MCF 10A (cell line): Measurements from ENCODE around the gene DLL4. TPM values are rescaled to one million over a fixed set of nuclear protein-coding genes. Genes with fewer than 3 reads are reported as not detected.

Experiments
- BruUV-seq: library from RNA; stranded (reverse); fragments of 400-500 nt; replicated peaks from 2 replicates; lab custom pipeline; 2021; lab: Mats Ljungman, UMichigan
- CTCF ChIA-PET: fragments of 300-600 bp; sonication (Branson Sonifier 250); formaldehyde crosslinking; extraction: SDS; loops from one replicate; lab custom pipeline; 2021; ENCODE audit warnings: antibody characterized with exemption, inconsistent platforms; lab: Yijun Ruan, JAX
- POLR2A ChIA-PET: fragments of 300-600, 350-650 bp; sonication (Branson Sonifier 250); formaldehyde crosslinking; extraction: SDS; loops from one replicate; lab custom pipeline; 2020; ENCODE audit warnings: antibody characterized with exemption, inconsistent platforms; lab: Yijun Ruan, JAX
- DNase-seq: peaks from one replicate; pipeline ENCODE4 v3.0.0-alpha.2; 2018; ENCODE audit not compliant: unreplicated experiment
- H3K27ac Mint-ChIP-seq: one replicate; pipeline ENCODE4 v1.8.0; 2022; ENCODE audit warnings: mild to moderate bottlenecking, low read depth, mixed read lengths; ENCODE audit not compliant: unreplicated experiment
- H3K27me3 Mint-ChIP-seq: one replicate; pipeline ENCODE4 v1.8.0; 2022; ENCODE audit warnings: mixed read lengths; ENCODE audit not compliant: insufficient read depth, unreplicated experiment
- H3K36me3 Mint-ChIP-seq: one replicate; pipeline ENCODE4 v1.8.0; 2022; ENCODE audit warnings: mild to moderate bottlenecking, moderate library complexity, mixed read lengths; ENCODE audit not compliant: insufficient read depth, unreplicated experiment
- H3K4me1 Mint-ChIP-seq: one replicate; pipeline ENCODE4 v1.8.0; 2022; ENCODE audit warnings: mixed read lengths; ENCODE audit not compliant: insufficient read depth, unreplicated experiment
- H3K4me3 Mint-ChIP-seq: one replicate; pipeline ENCODE4 v1.8.0; 2022; ENCODE audit warnings: mild to moderate bottlenecking, moderate library complexity, mixed read lengths; ENCODE audit not compliant: unreplicated experiment
- H3K9me3 Mint-ChIP-seq: one replicate; pipeline ENCODE4 v1.8.0; 2022; ENCODE audit warnings: mixed read lengths; ENCODE audit not compliant: unreplicated experiment
- intact Hi-C: fragments of 100-400 bp; cut with micrococcal nuclease; formaldehyde crosslinking; loops from 2 replicates; pipeline ENCODE4 v1.14.1; 2022
- total RNA-seq: library from RNA; stranded (reverse); gene quantifications from 2 replicates; pipeline ENCODE4 v1.2.3, GENCODE V29; 2022
- TF ChIP-seq, protein P1 (sequence below): fragments of 200-600 bp; IDR thresholded peaks from one replicate; pipeline ENCODE4 v1.8.0; 2022; ENCODE audit warnings: antibody characterized with exemption, mild to moderate bottlenecking; ENCODE audit not compliant: unreplicated experiment

The DLL4 gene
- total RNA-seq, 1 experiment from 2014 or later, result not detected

DNA sequence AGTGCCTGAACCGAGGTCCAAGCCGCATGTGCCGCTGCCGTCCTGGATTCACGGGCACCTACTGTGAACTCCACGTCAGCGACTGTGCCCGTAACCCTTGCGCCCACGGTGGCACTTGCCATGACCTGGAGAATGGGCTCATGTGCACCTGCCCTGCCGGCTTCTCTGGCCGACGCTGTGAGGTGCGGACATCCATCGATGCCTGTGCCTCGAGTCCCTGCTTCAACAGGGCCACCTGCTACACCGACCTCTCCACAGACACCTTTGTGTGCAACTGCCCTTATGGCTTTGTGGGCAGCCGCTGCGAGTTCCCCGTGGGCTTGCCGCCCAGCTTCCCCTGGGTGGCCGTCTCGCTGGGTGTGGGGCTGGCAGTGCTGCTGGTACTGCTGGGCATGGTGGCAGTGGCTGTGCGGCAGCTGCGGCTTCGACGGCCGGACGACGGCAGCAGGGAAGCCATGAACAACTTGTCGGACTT, 7.1 kb downstream of the DLL4 start:
- Mint-ChIP-seq H3K27me3 (peaks cover 3% of the 10 kb centered on the region), H3K9me3 (no peaks in the 10 kb centered on the region), H3K36me3 (peaks cover 5% of the 10 kb centered on the region), H3K27ac (no peak overlapping the region), H3K4me3 (no peak overlapping the region), H3K4me1 (peaks cover 5% of the 10 kb centered on the region)
- TF ChIP-seq, protein P1, sequence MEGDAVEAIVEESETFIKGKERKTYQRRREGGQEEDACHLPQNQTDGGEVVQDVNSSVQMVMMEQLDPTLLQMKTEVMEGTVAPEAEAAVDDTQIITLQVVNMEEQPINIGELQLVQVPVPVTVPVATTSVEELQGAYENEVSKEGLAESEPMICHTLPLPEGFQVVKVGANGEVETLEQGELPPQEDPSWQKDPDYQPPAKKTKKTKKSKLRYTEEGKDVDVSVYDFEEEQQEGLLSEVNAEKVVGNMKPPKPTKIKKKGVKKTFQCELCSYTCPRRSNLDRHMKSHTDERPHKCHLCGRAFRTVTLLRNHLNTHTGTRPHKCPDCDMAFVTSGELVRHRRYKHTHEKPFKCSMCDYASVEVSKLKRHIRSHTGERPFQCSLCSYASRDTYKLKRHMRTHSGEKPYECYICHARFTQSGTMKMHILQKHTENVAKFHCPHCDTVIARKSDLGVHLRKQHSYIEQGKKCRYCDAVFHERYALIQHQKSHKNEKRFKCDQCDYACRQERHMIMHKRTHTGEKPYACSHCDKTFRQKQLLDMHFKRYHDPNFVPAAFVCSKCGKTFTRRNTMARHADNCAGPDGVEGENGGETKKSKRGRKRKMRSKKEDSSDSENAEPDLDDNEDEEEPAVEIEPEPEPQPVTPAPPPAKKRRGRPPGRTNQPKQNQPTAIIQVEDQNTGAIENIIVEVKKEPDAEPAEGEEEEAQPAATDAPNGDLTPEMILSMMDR, result no peak
- CTCF ChIA-PET, result interaction anchor here (0.6 to 1.5 kb wide), 3 partner anchors 13 to 86 kb away, joined by 3 to 5 read pairs (median 3); no protein-coding TSS in a partner anchor
- DNase-seq, result no peak
- intact Hi-C loops, result no loop called here
- no TSS peak for BruUV-seq
- POLR2A ChIA-PET, result no interaction called here

DNA sequence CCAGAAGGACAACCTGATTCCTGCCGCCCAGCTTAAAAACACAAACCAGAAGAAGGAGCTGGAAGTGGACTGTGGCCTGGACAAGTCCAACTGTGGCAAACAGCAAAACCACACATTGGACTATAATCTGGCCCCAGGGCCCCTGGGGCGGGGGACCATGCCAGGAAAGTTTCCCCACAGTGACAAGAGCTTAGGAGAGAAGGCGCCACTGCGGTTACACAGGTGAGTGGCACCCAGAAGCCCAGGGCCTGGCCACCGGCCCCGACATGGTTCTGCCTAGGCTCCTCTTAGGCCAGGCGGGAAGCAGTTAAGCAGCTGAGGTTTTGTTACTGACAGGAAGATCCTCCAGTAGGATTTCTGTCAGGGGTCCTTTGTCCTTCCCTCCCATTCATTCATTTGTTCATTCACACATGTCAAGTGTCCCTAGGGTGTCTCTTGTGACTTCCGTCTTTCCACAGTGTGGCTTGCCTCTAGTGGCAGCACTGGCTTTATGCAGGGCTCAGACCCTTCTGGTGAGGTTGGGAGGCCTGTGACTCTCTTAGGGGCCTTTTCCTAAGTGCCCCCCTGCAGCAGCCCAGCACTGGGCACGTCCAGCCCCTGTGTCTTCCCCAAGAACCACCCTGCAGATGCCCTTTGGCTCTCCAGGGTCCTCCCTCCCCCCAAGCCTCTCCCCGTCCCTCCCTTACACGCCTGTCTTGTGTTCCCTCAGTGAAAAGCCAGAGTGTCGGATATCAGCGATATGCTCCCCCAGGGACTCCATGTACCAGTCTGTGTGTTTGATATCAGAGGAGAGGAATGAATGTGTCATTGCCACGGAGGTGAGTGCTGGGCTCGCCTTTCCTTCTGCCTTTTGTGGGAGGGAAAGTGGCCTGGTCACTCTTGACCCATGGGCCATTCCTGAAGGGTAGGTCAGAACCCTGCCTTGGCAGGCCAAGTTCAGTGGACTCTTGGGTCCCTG, 7.8 kb downstream of the DLL4 start:
- peaks cover 5% of the 10 kb centered on the region for H3K4me1 Mint-ChIP-seq
- intact Hi-C loops, result no loop called here
- CTCF ChIA-PET, result interaction anchor here (0.6 to 1.0 kb wide), 4 partner anchors 12 to 249 kb away, joined by 3 to 4 read pairs (median 3); no protein-coding TSS in a partner anchor
- H3K27me3 Mint-ChIP-seq, result no peaks in the 10 kb centered on the region
- POLR2A ChIA-PET, result no interaction called here
- H3K36me3 Mint-ChIP-seq, result peaks cover 5% of the 10 kb centered on the region
- no TSS peak for BruUV-seq
- TF ChIP-seq, protein P1, result no peak
- H3K9me3 Mint-ChIP-seq, result no peaks in the 10 kb centered on the region
- no peak overlapping the region for H3K4me3 Mint-ChIP-seq
- no peak for DNase-seq
- no peak overlapping the region for H3K27ac Mint-ChIP-seq

DNA sequence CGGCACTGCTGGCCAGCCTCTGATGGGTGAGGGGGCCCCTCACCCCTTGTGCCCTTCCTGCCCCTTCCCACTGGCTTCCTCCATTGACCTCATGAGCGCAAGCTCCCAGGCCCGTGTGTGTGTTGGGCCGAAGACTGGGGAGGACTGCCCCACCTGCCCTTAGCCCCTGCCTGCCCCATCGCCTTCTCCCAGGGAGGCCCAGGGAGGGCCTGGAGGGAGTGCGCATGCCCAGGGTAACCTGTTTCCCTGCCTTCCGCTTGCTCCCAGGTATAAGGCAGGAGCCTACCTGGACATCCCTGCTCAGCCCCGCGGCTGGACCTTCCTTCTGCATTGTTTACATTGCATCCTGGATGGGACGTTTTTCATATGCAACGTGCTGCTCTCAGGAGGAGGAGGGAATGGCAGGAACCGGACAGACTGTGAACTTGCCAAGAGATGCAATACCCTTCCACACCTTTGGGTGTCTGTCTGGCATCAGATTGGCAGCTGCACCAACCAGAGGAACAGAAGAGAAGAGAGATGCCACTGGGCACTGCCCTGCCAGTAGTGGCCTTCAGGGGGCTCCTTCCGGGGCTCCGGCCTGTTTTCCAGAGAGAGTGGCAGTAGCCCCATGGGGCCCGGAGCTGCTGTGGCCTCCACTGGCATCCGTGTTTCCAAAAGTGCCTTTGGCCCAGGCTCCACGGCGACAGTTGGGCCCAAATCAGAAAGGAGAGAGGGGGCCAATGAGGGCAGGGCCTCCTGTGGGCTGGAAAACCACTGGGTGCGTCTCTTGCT, 8.8 kb downstream of the DLL4 start:
- Mint-ChIP-seq H3K9me3 (no peaks in the 10 kb centered on the region), H3K36me3 (peaks cover 5% of the 10 kb centered on the region), H3K4me1 (peaks cover 11% of the 10 kb centered on the region), H3K27ac (no peak overlapping the region), H3K27me3 (no peaks in the 10 kb centered on the region), H3K4me3 (no peak overlapping the region)
- ChIA-PET CTCF (interaction anchor here (0.6 to 1.4 kb wide), 4 partner anchors 22 to 248 kb away, joined by 3 to 4 read pairs (median 4); no protein-coding TSS in a partner anchor), POLR2A (no interaction called here)
- no TSS peak for BruUV-seq
- DNase-seq, result peak; percentile 76
- intact Hi-C loops, result loop anchor here (1.0 kb wide), 1 partner anchor 246 kb away; no protein-coding TSS in a partner anchor
- TF ChIP-seq, protein P1, result peak; percentile 54
